Endothelial cell of umbilical vein (primary cell): ENCODE results near the gene LRP1B. TPM values are rescaled to one million over a fixed set of nuclear protein-coding genes. Genes with fewer than 3 reads are reported as not detected.

Source experiments
- BruUV-seq: library from RNA; stranded (reverse); fragments of 400-500 nt; replicated peaks from 2 replicates; lab custom pipeline; 2021; lab: Mats Ljungman, UMichigan
- CTCF ChIA-PET: fragments of 300-600, 350-600 bp; sonication (Branson Sonifier 250); formaldehyde crosslinking; loops from one replicate; lab custom pipeline; 2021; ENCODE audit warnings: antibody characterized with exemption, inconsistent platforms; lab: Charles Lee
- POLR2A ChIA-PET: fragments of 300-600, 350-600 bp; sonication (Branson Sonifier 250); formaldehyde crosslinking; loops from one replicate; lab custom pipeline; 2021; ENCODE audit warnings: antibody characterized with exemption, inconsistent platforms; lab: Charles Lee
- DNase-seq: peaks from one replicate; pipeline ENCODE4 v3.0.0-alpha.2; 2011; ENCODE audit warnings: low read depth, low spot score
- FAIRE-seq: peaks from 2 replicates; lab custom pipeline; 2011; peaks lifted over from hg19 to GRCh38; lab: Jason Lieb, UNC
- H2AFZ ChIP-seq: 2 replicates; pipeline ENCODE4 v1.6.0; 2012; ENCODE audit warnings: low read depth, low read length, control low read depth, inconsistent platforms
- H3K27ac ChIP-seq: 2 replicates; pipeline ENCODE4 v1.5.1; 2011; ENCODE audit warnings: low read depth, mild to moderate bottlenecking, control low read depth, low read length, moderate library complexity; ENCODE audit not compliant: insufficient read depth
- H3K27me3 ChIP-seq, 2 experiments: 2 replicates each; pipeline versions ENCODE4 v1.6.0 to v1.6.1; 2011; ENCODE audit warnings: low read length in 2 of 2, mixed read lengths in 1 of 2; ENCODE audit not compliant: control insufficient read depth in 2 of 2, insufficient read depth in 2 of 2
- H3K36me3 ChIP-seq, 2 experiments: 2 replicates in 1 of 2; 3 replicates in 1 of 2; pipeline ENCODE4 v1.5.1; 2011; ENCODE audit warnings: low read length in 2 of 2, mild to moderate bottlenecking in 1 of 2, moderate library complexity in 1 of 2; ENCODE audit not compliant: control insufficient read depth in 2 of 2, insufficient read depth in 2 of 2; ENCODE audit errors: extremely low read depth in 1 of 2
- H3K4me1 ChIP-seq: 3 replicates; pipeline ENCODE4 v1.5.1; 2011; ENCODE audit warnings: mild to moderate bottlenecking, low read length; ENCODE audit not compliant: control insufficient read depth, insufficient read depth; ENCODE audit errors: extremely low read depth
- H3K4me2 ChIP-seq: 2 replicates; pipeline ENCODE4 v1.6.1; 2011; ENCODE audit warnings: low read length, control low read depth, mixed read lengths; ENCODE audit not compliant: insufficient read depth
- H3K4me3 ChIP-seq, 3 experiments: fragments of 200-600 bp in 1 of 3; sonication (generic), shearing (Covaris generic) in 1 of 3; replicated peaks in 1 of 3; 2 replicates each; pipeline ENCODE4 v1.5.1; 2011 to 2016; ENCODE audit warnings: control low read depth in 3 of 3, low read length in 3 of 3, mild to moderate bottlenecking in 2 of 3, inconsistent platforms in 1 of 3, low read depth in 1 of 3, moderate library complexity in 1 of 3; ENCODE audit not compliant: insufficient read depth in 1 of 3
- H3K79me2 ChIP-seq: 2 replicates; pipeline ENCODE4 v1.6.0; 2012; ENCODE audit warnings: low read length, inconsistent platforms; ENCODE audit not compliant: control insufficient read depth, insufficient read depth
- H3K9ac ChIP-seq: replicated peaks from 2 replicates; pipeline ENCODE3; 2011; ENCODE audit warnings: low read length, control low read depth; ENCODE audit not compliant: insufficient read depth; ENCODE audit errors: extremely low read depth
- H3K9me1 ChIP-seq: replicated peaks from 3 replicates; pipeline ENCODE4 v1.6.0; 2011; ENCODE audit warnings: mild to moderate bottlenecking, low read length; ENCODE audit not compliant: control insufficient read depth, insufficient read depth; ENCODE audit errors: extremely low read depth
- H3K9me3 ChIP-seq: replicated peaks from 2 replicates; pipeline ENCODE4 v1.5.1; 2012; ENCODE audit warnings: low read length, inconsistent platforms; ENCODE audit not compliant: control insufficient read depth, insufficient read depth
- H4K20me1 ChIP-seq: replicated peaks from 2 replicates; pipeline ENCODE3; 2011; ENCODE audit warnings: mild to moderate bottlenecking, low read length; ENCODE audit not compliant: control insufficient read depth, insufficient read depth; ENCODE audit errors: extremely low read depth
- CTCF ChIP-seq, 2 donors: IDR thresholded peaks; 1 replicate in 1 of 2; 2 replicates in 1 of 2; pipeline ENCODE4 v1.5.1; 2011; ENCODE audit warnings: low read length in 2 of 2, mild to moderate bottlenecking in 2 of 2, moderate library complexity in 2 of 2, control low read depth in 1 of 2, inconsistent platforms in 1 of 2, low read depth in 1 of 2; ENCODE audit not compliant: insufficient read depth in 1 of 2; ENCODE audit errors: extremely low read depth in 1 of 2
- EZH2 ChIP-seq: IDR thresholded peaks from 2 replicates; pipeline ENCODE4 v1.6.1; 2012; ENCODE audit warnings: borderline replicate concordance, low read depth, mild to moderate bottlenecking, moderate library complexity, low read length, inconsistent platforms; ENCODE audit not compliant: severe bottlenecking
- FOS ChIP-seq: IDR thresholded peaks from 2 replicates; pipeline ENCODE4 v1.6.1; 2011; ENCODE audit warnings: mild to moderate bottlenecking, low read length, moderate library complexity, borderline replicate concordance; ENCODE audit not compliant: insufficient read depth
- GATA2 ChIP-seq: IDR thresholded peaks from 2 replicates; pipeline ENCODE4 v1.7.0; 2011; ENCODE audit warnings: low read depth, mild to moderate bottlenecking, moderate library complexity, mixed read lengths, low read length; ENCODE audit not compliant: insufficient read length, insufficient read depth
- JUN ChIP-seq: IDR thresholded peaks from 2 replicates; pipeline ENCODE4 v1.6.1; 2011; ENCODE audit warnings: borderline replicate concordance, low read depth; ENCODE audit not compliant: insufficient read length, insufficient read depth
- MAX ChIP-seq: IDR thresholded peaks from 2 replicates; pipeline ENCODE4 v1.6.1; 2011; ENCODE audit not compliant: insufficient read depth, insufficient read length
- MYC ChIP-seq: IDR thresholded peaks from one replicate; pipeline ENCODE4 v1.6.1; 2011; ENCODE audit warnings: mild to moderate bottlenecking, low read depth, low read length
- POLR2A ChIP-seq: IDR thresholded peaks from 2 replicates; pipeline ENCODE4 v1.6.1; 2012; ENCODE audit warnings: low read depth, mild to moderate bottlenecking, control low read depth, low read length
- POLR2AphosphoS5 ChIP-seq: IDR thresholded peaks from 2 replicates; pipeline ENCODE4 v1.6.1; 2012; ENCODE audit warnings: low read depth, mild to moderate bottlenecking, control low read depth, low read length, moderate library complexity; ENCODE audit not compliant: insufficient read depth
- dilution Hi-C: fragments of 300-500 bp; cut with MboI; formaldehyde crosslinking; loops from one replicate; pipeline ENCODE4 v1.15.0; 2019; ENCODE audit warnings: low sequenced_read_pairs; ENCODE audit not compliant: extremely low pct_ligation_motif_present
- intact Hi-C: fragments of 100-400 bp; cut with micrococcal nuclease; formaldehyde crosslinking; loops from one replicate; pipeline ENCODE4 v1.10.0; 2022
- polyA plus RNA-seq, 4 experiments: library from polyadenylated mRNA; depleted of rRNA in 3 of 4; stranded (reverse) in 3 of 4; unstranded in 1 of 4; fragments of >200 nt; gene quantifications; 2 replicates each; pipeline versions ENCODE4 v1.2.1 to v1.2.3, GENCODE V29; 2011 to 2012; ENCODE audit warnings: missing spikeins in 1 of 4
- total RNA-seq: library from RNA; stranded (reverse); gene quantifications from 2 replicates; pipeline ENCODE4 v1.2.3, GENCODE V29; 2021

Gene LRP1B
- total and polyA plus RNA-seq, 2 donors (not counting 3 experiments of a cell fraction or from before 2014, with no cell fraction given): 0.03 to 0.07 TPM

GRCh38 chr2:140539242-140539875 is 1591.5 kb downstream of the LRP1B start:
- Histone ChIP-seq H3K4me3 (no peak overlapping the region), H3K79me2 (no peaks in the 10 kb centered on the region), H3K9ac (no peak overlapping the region), H3K9me1 (no peaks in the 10 kb centered on the region), H2AFZ (no peak overlapping the region), H3K27ac (no peak overlapping the region), H3K4me1 (no peaks in the 10 kb centered on the region), H4K20me1 (no peaks in the 10 kb centered on the region), H3K4me2 (no peak overlapping the region), H3K9me3 (no peaks in the 10 kb centered on the region), H3K27me3 (no peaks in the 10 kb centered on the region), H3K36me3 (no peaks in the 10 kb centered on the region)
- no TSS peak for BruUV-seq
- dilution Hi-C loops: no loop called here
- POLR2A ChIA-PET: no interaction called here
- TF ChIP-seq POLR2A: no peak
- TF ChIP-seq POLR2AphosphoS5: no peak
- TF ChIP-seq GATA2: no peak
- TF ChIP-seq CTCF (IDR thresholded peaks at IDR 0.05; ENCODE audit: extremely low read depth in 1 of 2, insufficient read depth in 1 of 2, low read depth in 1 of 2, low read length in 2 of 2): no peak
- TF ChIP-seq FOS: no peak
- TF ChIP-seq EZH2: no peak
- TF ChIP-seq MAX: no peak
- TF ChIP-seq JUN: no peak
- TF ChIP-seq MYC: no peak
- DNase-seq: no peak
- CTCF ChIA-PET: no interaction called here
- FAIRE-seq: no peak
- intact Hi-C loops: no loop called here
